ENCODE measurements around the gene CNKSR3. TPM values are rescaled to one million over a fixed set of nuclear protein-coding genes. Genes with fewer than 3 reads are reported as not detected.

CNKSR3 gene
- total RNA-seq, 2 donors from 2014 or later = 9.3 to 13.2 TPM

- peaks cover 0 to 14% of the 10 kb centered on the region in 2 donors for H3K36me3 ChIP-seq (replicated peaks in 1 of 2; ENCODE audit: insufficient read depth in 1 of 2, low read depth in 2 of 2)
These were observed 96.3 kb downstream of the CNKSR3 start for GRCh38 chr6:154414021-154414813.

GRCh38 chr6:154412106-154412820, 98.2 kb downstream of the CNKSR3 start:
- no peak for ATAC-seq
- no peaks in the 10 kb centered on the region for H3K9me3 ChIP-seq
- WGBS, 2 donors = 56 to 57% methylated on average over 5 of the region's 5 CpGs
- H3K4me1 ChIP-seq = peaks cover 33% of the 10 kb centered on the region
- intact Hi-C loops (cut with DNase I) = loop anchor here (10.0 kb wide), 1 partner anchor 93 kb away; no protein-coding TSS in a partner anchor
- peak overlapping the region in 3 of 4 donors; percentile 34 to 74 (median 52) for H3K27ac ChIP-seq
- no peaks in the 10 kb centered on the region for H3K27me3 ChIP-seq
- no peak for DNase-seq
- TF ChIP-seq POLR2A (IDR thresholded peaks at IDR 0.05) (no peak), CTCF (IDR thresholded peaks at IDR 0.05) (no peak)
- peaks cover 0 to 15% of the 10 kb centered on the region in 2 donors for H3K36me3 ChIP-seq (replicated peaks in 1 of 2; ENCODE audit: insufficient read depth in 1 of 2, low read depth in 2 of 2)
- no peak overlapping the region for H3K4me3 ChIP-seq

More at GRCh38 chr6:154414021-154414813, 96.3 kb downstream of the CNKSR3 start:
- intact Hi-C loops (cut with DNase I) = loop anchor here (10.0 kb wide), 1 partner anchor 91 kb away; no protein-coding TSS in a partner anchor
- H3K4me3 ChIP-seq = no peak overlapping the region
- H3K27ac ChIP-seq = no peak overlapping the region
- TF ChIP-seq CTCF (IDR thresholded peaks at IDR 0.05) = no peak
- TF ChIP-seq POLR2A (IDR thresholded peaks at IDR 0.05) = no peak
- WGBS, 2 donors = 75% methylated on average over 8 of the region's 8 CpGs
- DNase-seq (no peak), ATAC-seq (no peak)
- no peaks in the 10 kb centered on the region for H3K9me3 ChIP-seq
- peaks cover 30% of the 10 kb centered on the region for H3K4me1 ChIP-seq
- no peaks in the 10 kb centered on the region for H3K27me3 ChIP-seq

GRCh38 chr6:154411076-154411475, 99.4 kb downstream of the CNKSR3 start:
- TF ChIP-seq CTCF (IDR thresholded peaks at IDR 0.05) (no peak), POLR2A (IDR thresholded peaks at IDR 0.05) (no peak)
- Histone ChIP-seq H3K4me3 (no peak overlapping the region), H3K27me3 (no peaks in the 10 kb centered on the region), H3K36me3 (replicated peaks in 1 of 2; ENCODE audit: insufficient read depth in 1 of 2, low read depth in 2 of 2) (peaks cover 3 to 18% of the 10 kb centered on the region in 2 donors), H3K4me1 (peaks cover 33% of the 10 kb centered on the region), H3K27ac (peak overlapping the region; percentile 52 to 74 (median 69)), H3K9me3 (no peaks in the 10 kb centered on the region)
- 90 to 91% methylated on average over 5 of the region's 5 CpGs for WGBS, 2 donors
- ATAC-seq (no peak), DNase-seq (no peak)
- intact Hi-C loops (cut with DNase I) = loop anchor here (10.0 kb wide), 1 partner anchor 94 kb away; no protein-coding TSS in a partner anchor

DNA sequence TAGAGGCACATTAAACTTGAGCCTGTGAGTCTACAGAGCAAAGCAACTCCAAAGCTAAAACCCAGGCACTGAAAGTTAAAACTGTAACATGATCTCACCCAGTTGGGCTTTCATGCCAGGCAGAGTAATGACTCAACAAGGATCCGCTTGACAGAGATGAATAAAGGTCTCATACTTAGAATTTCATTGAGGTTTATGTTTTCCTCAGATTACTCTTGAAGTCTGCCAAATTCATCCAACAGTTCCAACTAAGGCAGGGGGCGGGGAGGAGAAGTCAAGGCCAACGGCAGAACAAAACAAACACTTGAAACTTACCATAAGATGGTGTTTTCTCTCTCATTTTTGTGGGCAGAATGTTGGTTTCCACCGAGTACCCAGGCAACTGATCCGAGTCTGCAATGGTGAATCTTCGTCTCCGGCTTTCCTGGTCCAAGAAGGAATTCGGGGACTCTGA, 99.8 kb downstream of the CNKSR3 start:
- Histone ChIP-seq H3K9me3 (no peaks in the 10 kb centered on the region), H3K27ac (peak overlapping the region; percentile 52 to 74 (median 69)), H3K4me1 (peaks cover 33% of the 10 kb centered on the region), H3K36me3 (replicated peaks in 1 of 2; ENCODE audit: insufficient read depth in 1 of 2, low read depth in 2 of 2) (peaks cover 8 to 22% of the 10 kb centered on the region in 2 donors), H3K4me3 (no peak overlapping the region), H3K27me3 (no peaks in the 10 kb centered on the region)
- intact Hi-C loops (cut with DNase I) = loop anchor here (10.0 kb wide), 1 partner anchor 94 kb away; no protein-coding TSS in a partner anchor
- peak; percentile 23 to 58 (median 43) for DNase-seq
- ATAC-seq = peak; percentile 87
- TF ChIP-seq CTCF (IDR thresholded peaks at IDR 0.05) = no peak
- TF ChIP-seq POLR2A (IDR thresholded peaks at IDR 0.05) = no peak
- WGBS, 2 donors = 54 to 61% methylated on average over 8 of the region's 8 CpGs

Data from body of pancreas (tissue), 4 donors.